A673 (cell line): ENCODE results near the gene DTX2.
"Not testable (repeated sequence)": the region's sequence is repeated elsewhere in the genome, so short reads cannot be mapped to it uniquely, and the experiment has no call there.

Source experiments
- CTCF ChIP-seq: fragments of 300-800, 200-600 bp; sonication (generic); conservative IDR thresholded peaks from 2 replicates; pipeline ENCODE4 v1.5.1; 2017; ENCODE audit warnings: low read depth, mild to moderate bottlenecking, antibody characterized with exemption, low read length, moderate library complexity, mixed read lengths
- EZH2 ChIP-seq: fragments of 200-600 bp; sonication (generic); IDR thresholded peaks from 2 replicates; pipeline ENCODE4 v1.6.1; 2017; ENCODE audit warnings: borderline replicate concordance, low read depth, mild to moderate bottlenecking, mixed read lengths, antibody characterized with exemption, low read length; ENCODE audit not compliant: poor library complexity, severe bottlenecking

- TF ChIP-seq CTCF, EZH2: not testable (repeated sequence)
Measured at GRCh38 chr7:76495717-76496116, 34.2 kb downstream of the DTX2 start.
